Measurements from ENCODE around the gene ENOX1. TPM values are rescaled to one million over a fixed set of nuclear protein-coding genes. Genes with fewer than 3 reads are reported as not detected.

The ENOX1 gene
- total and polyA plus RNA-seq, 2 donors (not counting 3 experiments of a cell fraction or from before 2014, with no cell fraction given) = 0.17 to 0.97 TPM

DNA sequence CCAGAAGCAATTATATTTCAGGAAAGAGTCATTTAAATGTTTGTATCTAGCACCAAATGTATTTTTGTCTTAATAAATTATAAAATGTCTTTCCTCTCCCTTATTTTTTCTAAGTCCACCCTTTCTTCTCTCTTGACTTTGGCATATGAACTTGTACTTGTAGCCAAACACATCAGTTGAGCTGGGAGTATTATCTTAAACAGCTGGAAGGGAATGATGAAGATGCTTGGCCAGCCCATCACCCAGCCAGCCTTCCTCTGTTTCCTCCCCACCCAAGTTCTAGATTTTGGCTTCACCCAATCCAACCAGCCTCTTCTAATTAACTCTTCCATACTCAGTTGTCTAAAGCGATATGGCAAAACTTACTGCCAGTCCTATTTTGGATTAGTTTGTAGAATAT is 272.5 kb downstream of the ENOX1 start:
- H3K4me1 ChIP-seq (ENCODE audit: control insufficient read depth, extremely low read depth, insufficient read depth, low read length) = no peaks in the 10 kb centered on the region
- H3K9ac ChIP-seq (replicated peaks; ENCODE audit: extremely low read depth, insufficient read depth, low read length) = no peak overlapping the region
- H3K27ac ChIP-seq (ENCODE audit: insufficient read depth, low read depth, low read length) = no peak overlapping the region
- intact Hi-C loops (cut with micrococcal nuclease) (no loop called here), dilution Hi-C loops (cut with MboI; ENCODE audit: extremely low pct_ligation_motif_present, low sequenced_read_pairs) (no loop called here)
- DNase-seq (ENCODE audit: low read depth, low spot score) (no peak), FAIRE-seq (no peak)
- BruUV-seq (replicated peaks) = no TSS peak
- no peaks in the 10 kb centered on the region for H3K79me2 ChIP-seq (ENCODE audit: control insufficient read depth, insufficient read depth, low read length)
- H3K9me3 ChIP-seq (replicated peaks; ENCODE audit: control insufficient read depth, insufficient read depth, low read length) = no peaks in the 10 kb centered on the region
- no peaks in the 10 kb centered on the region for H4K20me1 ChIP-seq (replicated peaks; ENCODE audit: control insufficient read depth, extremely low read depth, insufficient read depth, low read length)
- TF ChIP-seq MYC (IDR thresholded peaks at IDR 0.05; ENCODE audit: low read depth, low read length) (no peak), MAX (IDR thresholded peaks at IDR 0.05; ENCODE audit: insufficient read depth, insufficient read length) (no peak), FOS (IDR thresholded peaks at IDR 0.05; ENCODE audit: borderline replicate concordance, insufficient read depth, low read length) (no peak), CTCF (IDR thresholded peaks at IDR 0.05; ENCODE audit: extremely low read depth in 1 of 2, insufficient read depth in 1 of 2, low read depth in 1 of 2, low read length in 2 of 2) (no peak), POLR2A (IDR thresholded peaks at IDR 0.05; ENCODE audit: low read depth, low read length) (no peak), JUN (IDR thresholded peaks at IDR 0.05; ENCODE audit: borderline replicate concordance, insufficient read depth, insufficient read length, low read depth) (no peak), POLR2AphosphoS5 (IDR thresholded peaks at IDR 0.05; ENCODE audit: insufficient read depth, low read depth, low read length) (no peak), EZH2 (IDR thresholded peaks at IDR 0.05; ENCODE audit: borderline replicate concordance, low read depth, low read length, severe bottlenecking) (no peak), GATA2 (IDR thresholded peaks at IDR 0.05; ENCODE audit: insufficient read depth, insufficient read length, low read depth, low read length) (no peak)
- no peak overlapping the region for H2AFZ ChIP-seq (ENCODE audit: low read depth, low read length)
- no peaks in the 10 kb centered on the region for H3K27me3 ChIP-seq (ENCODE audit: control insufficient read depth in 2 of 2, insufficient read depth in 2 of 2, low read length in 2 of 2)
- no peak overlapping the region for H3K4me3 ChIP-seq (replicated peaks in 1 of 3; ENCODE audit: insufficient read depth in 1 of 3, low read depth in 1 of 3, low read length in 3 of 3)
- POLR2A ChIA-PET = no interaction called here
- H3K4me2 ChIP-seq (ENCODE audit: insufficient read depth, low read length) = no peak overlapping the region
- H3K9me1 ChIP-seq (replicated peaks; ENCODE audit: control insufficient read depth, extremely low read depth, insufficient read depth, low read length) = no peaks in the 10 kb centered on the region
- CTCF ChIA-PET = interaction anchor here (0.5 kb wide), 1 partner anchor 22 kb away, joined by 3 read pairs; no protein-coding TSS in a partner anchor
- no peaks in the 10 kb centered on the region for H3K36me3 ChIP-seq (ENCODE audit: control insufficient read depth in 2 of 2, extremely low read depth in 1 of 2, insufficient read depth in 2 of 2, low read length in 2 of 2)
